RWPE1 (cell line): ENCODE data around the gene IRS4.

ENCODE experiments used
- CTCF ChIA-PET: fragments of 350-600 bp; sonication (Branson Sonifier 250); formaldehyde crosslinking; extraction: SDS; loops from one replicate; lab custom pipeline; 2021; lab: Yijun Ruan, JAX
- POLR2A ChIA-PET: fragments of 400-600 bp; formaldehyde crosslinking; extraction: SDS; loops from one replicate; lab custom pipeline; 2020; ENCODE audit warnings: antibody characterized with exemption; ENCODE audit not compliant: low non-redundant PET; lab: Yijun Ruan, JAX
- DNase-seq: peaks from one replicate; pipeline ENCODE4 v3.0.0; 2012; ENCODE audit warnings: low spot score
- H3K27ac ChIP-seq: fragments of 450-650 bp; 2 replicates; pipeline ENCODE4 v1.5.1; 2017
- CTCF ChIP-seq: fragments of 450-650 bp; conservative IDR thresholded peaks from 2 replicates; pipeline ENCODE4 v1.5.1; 2017; ENCODE audit warnings: low read depth, mild to moderate bottlenecking

IRS4 gene

GRCh38 chrX:108736509-108737479 lies at the start of gene IRS4:
TSS of gene IRS4 (minus strand) at chrX:108736563.
- no peak for DNase-seq
- POLR2A ChIA-PET, result no interaction called here

GRCh38 chrX:108772549-108772948 lies 36.2 kb upstream of the IRS4 start:
- DNase-seq, result no peak
- ChIA-PET POLR2A (no interaction called here), CTCF (no interaction called here)
- no peak for TF ChIP-seq CTCF
- H3K27ac ChIP-seq, result no peak overlapping the region

More at GRCh38 chrX:108736509-108737479, at the start of gene IRS4:
- no peak for TF ChIP-seq CTCF
- CTCF ChIA-PET, result interaction anchor here (0.7 kb wide), 1 partner anchor 17 kb away, joined by 3 read pairs; no protein-coding TSS in a partner anchor
- H3K27ac ChIP-seq, result no peak within 1 kb of the TSS

GRCh38 chrX:108763559-108763958 lies 27.2 kb upstream of the IRS4 start:
- TF ChIP-seq CTCF, result no peak
- POLR2A ChIA-PET, result no interaction called here
- DNase-seq, result no peak
- CTCF ChIA-PET, result no interaction called here
- H3K27ac ChIP-seq, result no peak overlapping the region

GRCh38 chrX:108740299-108740774 lies 4.0 kb upstream of the IRS4 start:
- ChIA-PET POLR2A (no interaction called here), CTCF (no interaction called here)
- no peak for DNase-seq
- TF ChIP-seq CTCF, result no peak
- H3K27ac ChIP-seq, result no peak overlapping the region

- TF ChIP-seq CTCF, result no peak
- ChIA-PET CTCF (no interaction called here), POLR2A (no interaction called here)
- DNase-seq, result no peak
- H3K27ac ChIP-seq, result no peak overlapping the region
Observed at GRCh38 chrX:108737754-108738153, 1.4 kb upstream of the IRS4 start.

GRCh38 chrX:108735679-108736508 lies 469 bp downstream of the IRS4 start:
- H3K27ac ChIP-seq, result no peak overlapping the region
- DNase-seq, result no peak
- TF ChIP-seq CTCF, result no peak
- ChIA-PET CTCF (interaction anchor here (0.6 kb wide), 1 partner anchor 41 kb away, joined by 3 read pairs; no protein-coding TSS in a partner anchor), POLR2A (no interaction called here)
